ENCODE results near the gene MMP11.

- TF ChIP-seq CTCF (IDR thresholded peaks at IDR 0.05; ENCODE audit: low read depth, low read length, poor library complexity, severe bottlenecking) (no peak), EZH2phosphoT487 (IDR thresholded peaks at IDR 0.05; ENCODE audit: borderline replicate concordance, low read length) (no peak)
Measured at GRCh38 chr22:23825246-23825905, 52.7 kb downstream of the MMP11 start.
